Activated T-cell treated with anti-CD3 and anti-CD28 coated beads for 48 hours (primary cell): ENCODE results near the gene PTPN21.

Experiments
- DNase-seq: peaks from one replicate; pipeline ENCODE4 v3.0.0-alpha.2; 2020; ENCODE audit warnings: low read depth

The PTPN21 gene

DNA sequence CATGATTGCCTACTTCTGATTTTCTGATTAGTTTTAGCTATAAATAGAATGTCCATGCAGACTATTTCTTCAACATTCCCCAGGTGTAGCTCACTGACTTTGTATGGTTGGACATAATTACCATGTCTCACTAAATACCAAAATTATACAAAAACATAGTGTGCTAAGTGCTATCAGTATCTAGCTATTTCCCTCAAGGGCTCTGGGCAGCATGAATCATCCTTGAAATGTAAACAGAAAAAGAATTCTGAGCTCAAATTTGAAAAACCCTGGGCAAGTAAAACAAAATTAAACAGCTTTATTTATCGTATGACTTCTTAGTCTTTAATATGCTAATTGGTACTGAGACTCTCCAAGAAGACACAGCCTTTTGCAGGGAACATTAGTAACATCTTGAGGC lies 86.4 kb downstream of the PTPN21 start:
- no peak for DNase-seq

DNA sequence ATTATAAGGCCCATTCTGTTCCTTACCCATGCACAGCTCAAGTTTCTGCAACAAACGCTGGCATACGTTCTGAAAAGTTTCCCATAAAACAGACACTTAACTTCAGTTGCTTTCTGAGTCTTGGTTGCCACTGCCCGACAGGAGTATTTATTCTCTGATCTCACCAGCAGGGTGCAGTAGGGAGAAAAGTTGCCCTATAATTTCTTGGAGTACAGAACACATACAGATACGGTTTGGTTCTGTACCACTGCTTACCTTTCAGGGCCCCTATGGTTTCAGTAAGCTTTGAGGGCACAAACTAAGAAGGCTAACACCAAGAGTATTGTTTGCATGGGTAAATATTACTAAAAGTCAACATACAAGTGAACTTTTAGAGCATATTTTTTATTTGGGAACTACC lies 91.5 kb downstream of the PTPN21 start:
- no peak for DNase-seq

DNA sequence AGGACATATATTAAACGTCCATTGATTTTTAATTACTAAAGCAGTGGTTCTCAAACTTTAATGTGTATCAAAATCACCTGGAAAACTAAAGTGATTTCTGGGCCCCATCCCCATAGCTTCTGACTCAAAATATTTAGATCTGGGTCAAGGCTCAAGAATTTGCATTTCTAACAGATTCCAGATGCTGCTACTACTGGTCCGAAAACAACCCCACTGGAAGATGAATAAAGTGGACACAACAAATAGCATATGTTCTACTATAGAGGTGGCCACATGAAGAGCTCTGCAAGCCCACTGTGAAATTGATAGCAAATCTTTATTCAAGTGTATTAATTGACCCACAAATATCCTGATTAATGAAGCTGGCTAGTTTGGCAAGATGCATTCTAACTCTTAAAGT lies 99.9 kb downstream of the PTPN21 start:
- DNase-seq = no peak

DNA sequence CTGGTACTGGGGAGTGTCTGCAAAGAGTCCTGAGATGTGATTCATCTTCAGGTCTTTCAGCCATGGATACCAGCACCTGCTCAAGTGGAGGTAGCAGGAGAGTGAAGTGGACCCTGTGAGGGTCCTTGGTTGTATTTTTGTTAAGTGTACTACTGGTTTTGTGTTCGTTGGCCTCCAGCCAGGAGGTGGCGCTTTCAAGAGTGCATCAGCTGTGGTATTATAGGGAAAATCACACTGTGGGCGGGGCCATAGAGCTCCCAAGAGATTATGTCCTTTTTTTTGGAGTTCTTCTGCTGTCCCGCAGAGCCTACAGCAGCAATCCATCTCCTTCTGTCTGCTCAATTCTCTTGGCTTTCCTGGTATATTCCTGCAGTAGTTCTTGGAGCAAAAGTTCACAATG lies 102.6 kb downstream of the PTPN21 start:
- DNase-seq = no peak

DNA sequence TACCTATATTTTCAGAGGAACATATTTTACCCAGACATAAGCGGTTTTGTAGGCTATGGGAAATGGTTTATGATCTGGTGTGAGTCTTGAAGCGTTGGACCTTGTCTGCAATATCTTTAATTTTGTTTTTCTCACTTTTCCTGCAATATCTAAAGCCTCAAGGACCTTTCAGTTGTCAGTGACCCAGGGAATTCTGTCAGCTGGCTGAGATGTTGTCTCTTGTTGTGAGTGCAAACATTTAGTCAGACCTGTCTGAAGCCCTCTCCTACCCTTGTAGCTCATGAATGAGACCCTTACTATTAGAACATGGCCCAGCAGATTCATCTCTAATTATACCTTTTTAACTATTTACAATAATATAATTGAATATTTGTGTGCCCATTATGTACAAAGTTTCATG lies 115.7 kb downstream of the PTPN21 start:
- DNase-seq = no peak

DNA sequence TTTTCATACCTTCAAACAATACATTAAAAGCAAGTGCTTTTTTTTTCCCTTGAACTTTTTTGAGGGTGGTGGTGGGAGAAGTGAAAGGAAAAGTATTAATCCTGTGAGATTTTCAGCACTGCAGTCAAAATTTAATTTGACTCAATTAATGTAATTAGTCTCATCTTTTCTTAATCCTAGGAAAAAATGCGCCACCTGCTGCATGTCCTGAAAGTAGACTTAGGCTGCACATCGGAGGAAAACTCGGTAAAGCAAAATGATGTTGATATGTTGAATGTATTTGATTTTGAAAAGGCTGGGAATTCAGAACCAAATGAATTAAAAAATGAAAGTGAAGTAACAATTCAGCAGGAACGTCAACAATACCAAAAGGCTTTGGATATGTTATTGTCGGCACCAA lies 117.1 kb downstream of the PTPN21 start:
- DNase-seq = no peak

DNA sequence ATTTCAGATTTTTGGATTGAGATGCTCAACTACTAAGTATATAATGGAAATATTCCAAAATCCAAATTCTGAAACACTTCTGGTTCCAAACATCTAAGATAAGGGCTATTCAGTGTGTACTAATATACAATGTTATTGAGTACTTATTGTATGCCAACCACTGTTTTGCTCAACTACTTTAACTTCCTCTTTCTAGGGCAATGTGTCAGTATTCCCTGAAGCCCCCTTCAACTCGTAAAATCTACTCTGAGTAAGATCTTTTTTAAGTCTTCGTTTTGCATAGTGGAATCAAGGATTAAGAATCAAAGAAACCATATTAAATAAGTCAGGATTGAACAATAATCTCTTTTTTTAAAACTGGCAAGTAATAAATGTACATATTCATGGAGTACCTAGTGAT lies 123.8 kb downstream of the PTPN21 start:
- DNase-seq = no peak

DNA sequence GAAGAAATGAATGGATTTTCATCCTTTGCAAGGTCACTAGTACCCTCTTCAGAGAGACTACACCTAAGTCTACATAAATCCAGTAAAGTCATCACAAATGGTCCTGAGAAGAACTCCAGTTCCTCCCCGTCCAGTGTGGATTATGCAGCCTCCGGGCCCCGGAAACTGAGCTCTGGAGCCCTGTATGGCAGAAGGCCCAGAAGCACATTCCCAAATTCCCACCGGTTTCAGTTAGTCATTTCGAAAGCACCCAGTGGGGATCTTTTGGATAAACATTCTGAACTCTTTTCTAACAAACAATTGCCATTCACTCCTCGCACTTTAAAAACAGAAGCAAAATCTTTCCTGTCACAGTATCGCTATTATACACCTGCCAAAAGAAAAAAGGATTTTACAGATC lies 128.5 kb downstream of the PTPN21 start:
- no peak for DNase-seq

DNA sequence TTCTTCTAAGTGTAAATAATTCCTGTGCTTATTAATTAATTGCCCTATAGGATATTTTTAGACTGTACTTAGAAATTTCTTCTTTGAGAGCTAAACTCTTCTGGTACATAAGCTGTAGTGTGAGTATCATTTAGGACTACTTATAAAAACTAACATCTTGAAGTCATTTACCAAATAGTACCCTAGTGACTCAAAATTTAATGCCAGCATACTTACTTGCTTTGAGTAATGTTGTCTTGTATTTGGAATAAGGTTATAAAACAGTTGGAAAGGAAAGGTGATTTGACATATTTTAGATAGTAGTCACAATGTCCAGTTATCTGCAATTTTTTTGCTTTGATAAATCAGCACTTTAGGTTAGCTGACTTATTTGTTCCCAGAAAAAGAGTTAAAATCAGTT lies 130.2 kb downstream of the PTPN21 start:
- DNase-seq = no peak

DNA sequence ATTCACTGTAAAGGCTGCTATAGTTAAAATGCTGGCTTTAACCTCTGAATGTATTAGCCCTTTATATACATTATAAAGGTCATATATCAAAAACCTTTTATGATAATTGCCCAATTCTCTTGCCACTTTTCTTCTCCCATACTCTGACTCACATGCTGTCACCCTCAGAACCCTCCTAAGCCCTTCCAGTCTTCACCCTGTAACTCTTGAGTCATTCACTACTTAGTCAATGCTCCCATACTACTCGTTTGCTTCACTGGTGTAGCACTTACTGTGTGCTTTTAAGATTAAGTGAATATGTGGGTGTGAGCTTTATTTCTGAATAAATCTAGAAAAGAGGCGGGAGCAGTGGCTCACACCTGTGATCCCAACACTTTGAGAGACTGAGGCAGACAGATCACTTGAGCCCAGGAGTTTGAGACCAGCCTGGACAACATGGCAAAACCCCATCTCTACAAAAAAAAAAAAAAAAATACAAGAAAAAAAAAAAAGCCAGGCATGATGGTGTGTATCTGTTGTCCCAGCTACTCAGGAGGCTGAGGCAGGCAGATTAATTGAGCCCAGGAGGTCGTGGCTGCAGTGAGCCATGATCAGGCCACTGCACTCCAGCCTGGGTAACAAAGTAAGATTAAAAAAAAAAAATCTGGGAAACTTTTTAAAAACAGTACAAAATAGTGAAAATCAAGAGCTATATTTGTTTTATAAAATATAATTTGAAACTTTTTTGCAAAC lies 131.7 kb downstream of the PTPN21 start:
- DNase-seq = no peak

DNA sequence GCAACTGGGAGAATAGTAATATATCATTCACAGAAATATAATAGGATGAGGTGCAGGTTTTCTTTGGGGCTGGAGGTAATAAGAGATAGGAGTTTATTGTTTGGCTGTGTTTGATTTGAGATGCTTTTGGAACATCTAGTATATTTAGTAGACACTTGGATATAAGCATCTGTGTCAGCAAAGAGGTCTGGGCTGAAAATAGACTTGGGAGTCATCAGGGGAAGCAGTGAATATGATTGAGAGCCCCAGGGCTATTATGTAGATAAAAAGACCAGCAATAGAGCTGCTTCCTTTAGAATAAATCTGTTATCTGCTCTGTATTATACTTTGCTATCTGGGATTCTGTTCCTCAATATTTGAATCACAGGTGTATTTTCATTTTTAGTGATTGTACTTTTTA lies 132.8 kb downstream of the PTPN21 start:
- no peak for DNase-seq

DNA sequence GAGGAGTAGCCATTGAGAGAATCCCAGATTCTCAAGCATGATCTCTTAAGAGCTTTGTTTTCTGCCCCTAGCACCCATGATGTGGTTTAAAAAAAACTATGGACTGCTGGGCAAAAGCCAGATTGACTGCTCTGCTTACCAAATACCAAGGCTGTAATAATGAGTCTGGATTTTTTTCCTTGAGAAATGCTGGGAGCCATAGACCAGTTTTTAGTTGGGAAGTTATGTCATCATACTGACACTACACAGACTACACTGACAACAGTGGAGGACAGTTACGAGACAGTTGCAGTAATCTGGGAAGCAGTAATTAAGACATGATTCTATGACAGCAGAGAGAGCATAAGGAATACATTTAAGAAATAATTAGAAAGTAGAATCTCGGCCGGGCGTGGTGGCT lies 133.5 kb downstream of the PTPN21 start:
- no peak for DNase-seq

DNA sequence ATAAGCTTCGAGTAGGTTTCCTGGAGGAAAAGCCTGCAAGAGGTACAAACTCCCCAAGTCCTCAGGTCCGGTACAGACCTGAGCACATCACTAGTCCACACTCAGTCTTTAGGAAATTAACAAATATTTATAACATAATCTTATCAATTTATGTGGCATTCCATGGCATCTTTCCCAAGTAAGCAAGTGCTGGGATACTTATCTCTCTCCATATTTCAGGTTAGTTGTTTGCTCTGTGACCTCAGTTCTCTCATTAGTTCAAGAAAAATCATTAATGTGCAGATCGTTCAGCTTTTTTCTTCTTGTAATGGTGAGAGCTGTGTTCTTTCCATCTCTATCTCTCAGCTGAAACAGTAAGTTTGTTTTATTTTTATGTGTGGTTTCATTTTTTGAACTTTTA lies 134.6 kb downstream of the PTPN21 start:
- DNase-seq = no peak

DNA sequence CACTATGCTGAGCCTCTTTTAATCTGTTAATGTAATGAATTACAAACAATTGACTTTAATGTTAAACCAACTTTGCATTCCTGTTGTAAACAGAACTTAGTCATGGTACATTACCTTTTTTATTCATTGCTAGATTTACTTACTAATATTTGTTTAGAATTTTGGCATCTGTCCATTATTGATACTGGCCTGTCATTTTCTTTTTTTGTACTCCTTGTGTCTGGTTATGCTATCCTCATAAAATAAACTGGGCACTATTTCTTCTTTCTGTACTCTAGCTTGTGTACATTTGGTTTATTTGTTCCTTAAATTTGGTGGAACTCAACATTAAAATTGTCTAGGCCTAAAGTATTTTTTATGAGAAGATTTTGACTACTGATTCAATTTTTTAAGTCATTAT lies 137.2 kb downstream of the PTPN21 start:
- no peak for DNase-seq
